ENCODE results near the gene DAPK1.

DNA sequence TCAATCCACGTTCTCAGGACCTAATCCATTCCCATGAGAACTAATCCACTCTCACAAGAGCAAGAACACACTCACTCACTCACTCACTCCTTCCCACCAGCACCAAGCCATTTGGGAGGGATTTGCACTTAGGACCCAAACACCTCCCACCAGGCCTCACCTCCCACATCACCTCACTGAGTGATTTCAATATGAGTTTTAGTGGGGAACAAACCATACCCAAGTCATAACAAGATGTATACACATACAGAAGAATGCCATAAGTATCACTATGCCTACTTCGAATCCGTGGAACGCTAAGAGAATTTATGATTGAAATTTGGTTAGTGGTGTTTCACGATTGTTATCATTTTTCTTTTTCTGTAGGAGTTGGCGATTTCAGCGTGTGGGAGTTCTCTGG lies 199.0 kb downstream of the DAPK1 start:
- TF ChIP-seq, protein P1, sequence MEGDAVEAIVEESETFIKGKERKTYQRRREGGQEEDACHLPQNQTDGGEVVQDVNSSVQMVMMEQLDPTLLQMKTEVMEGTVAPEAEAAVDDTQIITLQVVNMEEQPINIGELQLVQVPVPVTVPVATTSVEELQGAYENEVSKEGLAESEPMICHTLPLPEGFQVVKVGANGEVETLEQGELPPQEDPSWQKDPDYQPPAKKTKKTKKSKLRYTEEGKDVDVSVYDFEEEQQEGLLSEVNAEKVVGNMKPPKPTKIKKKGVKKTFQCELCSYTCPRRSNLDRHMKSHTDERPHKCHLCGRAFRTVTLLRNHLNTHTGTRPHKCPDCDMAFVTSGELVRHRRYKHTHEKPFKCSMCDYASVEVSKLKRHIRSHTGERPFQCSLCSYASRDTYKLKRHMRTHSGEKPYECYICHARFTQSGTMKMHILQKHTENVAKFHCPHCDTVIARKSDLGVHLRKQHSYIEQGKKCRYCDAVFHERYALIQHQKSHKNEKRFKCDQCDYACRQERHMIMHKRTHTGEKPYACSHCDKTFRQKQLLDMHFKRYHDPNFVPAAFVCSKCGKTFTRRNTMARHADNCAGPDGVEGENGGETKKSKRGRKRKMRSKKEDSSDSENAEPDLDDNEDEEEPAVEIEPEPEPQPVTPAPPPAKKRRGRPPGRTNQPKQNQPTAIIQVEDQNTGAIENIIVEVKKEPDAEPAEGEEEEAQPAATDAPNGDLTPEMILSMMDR (IDR thresholded peaks at IDR 0.05; ENCODE audit: poor library complexity) = no peak
- no peak for TF ChIP-seq EZH2phosphoT487 (IDR thresholded peaks at IDR 0.05; ENCODE audit: low read depth, severe bottlenecking, unreplicated experiment)
